GM19463 (cell line): Measurements from ENCODE around the gene VTN.
A peak's percentile ranks its signal among the peaks of the same experiment; 100 is the strongest.

ENCODE experiments used
- ATAC-seq: cut with Tn5 transposase; IDR thresholded peaks from one replicate; pipeline ENCODE4 v1.9.1; 2021; ENCODE audit warnings: mild to moderate bottlenecking, moderate library complexity; ENCODE audit not compliant: unreplicated experiment

VTN gene

DNA sequence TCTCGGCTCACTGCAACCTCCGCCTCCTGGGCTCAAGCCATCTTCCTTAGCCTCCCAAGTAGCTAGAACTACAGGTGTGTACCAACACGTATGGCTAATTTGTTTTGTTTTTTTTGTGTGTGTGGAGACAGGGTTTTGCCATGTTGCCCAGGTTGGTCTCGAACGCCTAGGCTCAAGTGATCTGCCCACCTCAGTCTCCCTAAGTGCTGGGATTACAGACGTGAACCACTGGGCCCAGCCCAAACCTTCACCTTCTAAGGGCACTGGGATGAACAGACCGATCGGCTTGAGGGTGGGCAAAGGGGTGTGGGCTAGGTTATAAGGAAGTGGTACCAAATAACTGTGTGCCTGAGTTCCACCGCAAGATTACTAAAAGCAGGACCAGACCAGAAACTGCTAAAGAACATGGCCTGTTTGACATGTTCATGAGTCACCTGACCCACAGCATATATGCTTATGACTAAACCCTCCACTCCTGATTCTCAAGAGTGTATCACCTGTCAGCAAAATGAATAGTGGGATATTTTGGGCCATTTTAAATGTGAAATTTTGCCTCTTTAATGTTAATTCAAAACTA lies 43.0 kb downstream of the VTN start:
- ATAC-seq: peak; percentile 72

DNA sequence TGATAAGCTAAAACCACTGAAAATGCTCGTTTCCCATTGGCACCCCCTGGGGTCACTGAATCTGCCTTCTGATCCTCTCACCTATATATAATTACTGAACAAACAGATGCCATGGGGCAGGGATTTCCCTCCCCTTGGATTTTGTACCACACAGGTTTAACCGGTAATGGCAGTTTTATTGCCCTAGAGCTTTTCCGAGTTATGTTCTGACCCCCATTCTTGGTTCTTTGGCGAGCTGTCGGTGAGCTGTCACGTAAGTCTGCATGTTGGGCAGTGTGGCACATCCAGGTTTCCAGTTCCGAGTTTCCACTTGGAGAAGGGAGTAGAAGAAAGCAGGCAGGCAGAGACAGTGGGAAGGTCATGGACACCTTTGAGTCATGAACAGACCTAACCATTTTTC lies 44.0 kb downstream of the VTN start:
- ATAC-seq: no peak

DNA sequence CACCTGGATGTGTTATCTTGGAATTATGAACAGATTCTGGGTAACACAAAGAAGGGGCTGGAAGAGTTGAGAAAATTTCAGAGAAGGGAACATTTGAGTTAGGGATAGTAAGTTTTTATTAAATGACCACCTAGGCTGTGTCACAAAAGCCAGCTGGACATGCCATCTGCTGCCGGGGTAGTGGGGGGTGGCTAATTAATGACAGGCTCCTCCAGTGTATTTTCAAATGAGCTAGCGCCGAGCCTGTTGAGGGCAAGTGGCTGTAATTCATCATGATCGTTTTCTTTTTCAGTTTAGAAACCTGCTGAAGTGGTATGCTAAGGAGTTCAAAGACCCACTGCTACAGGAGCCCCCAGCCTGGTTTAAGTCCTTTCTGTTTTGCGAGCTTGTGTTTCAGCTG lies 44.9 kb downstream of the VTN start:
- ATAC-seq: no peak

DNA sequence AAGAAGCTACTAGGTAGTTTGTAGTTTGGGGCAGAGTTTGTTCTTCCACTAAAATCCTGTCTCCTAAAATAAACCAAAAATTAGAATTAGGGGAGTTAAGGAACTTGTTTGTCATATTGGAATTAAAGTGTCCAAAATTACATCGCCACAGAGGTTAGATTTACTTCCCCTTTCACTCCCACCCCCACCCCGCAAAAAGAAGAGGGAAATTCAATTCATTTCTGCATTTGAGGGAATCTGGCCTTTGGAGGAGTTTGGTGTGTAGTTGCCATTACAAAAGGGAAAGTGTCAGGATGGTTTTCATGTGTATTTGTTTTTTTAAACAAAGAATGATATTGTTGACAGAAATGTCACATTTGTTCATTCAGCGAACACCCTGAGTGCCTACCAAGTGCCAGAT lies 45.3 kb downstream of the VTN start:
- no peak for ATAC-seq

DNA sequence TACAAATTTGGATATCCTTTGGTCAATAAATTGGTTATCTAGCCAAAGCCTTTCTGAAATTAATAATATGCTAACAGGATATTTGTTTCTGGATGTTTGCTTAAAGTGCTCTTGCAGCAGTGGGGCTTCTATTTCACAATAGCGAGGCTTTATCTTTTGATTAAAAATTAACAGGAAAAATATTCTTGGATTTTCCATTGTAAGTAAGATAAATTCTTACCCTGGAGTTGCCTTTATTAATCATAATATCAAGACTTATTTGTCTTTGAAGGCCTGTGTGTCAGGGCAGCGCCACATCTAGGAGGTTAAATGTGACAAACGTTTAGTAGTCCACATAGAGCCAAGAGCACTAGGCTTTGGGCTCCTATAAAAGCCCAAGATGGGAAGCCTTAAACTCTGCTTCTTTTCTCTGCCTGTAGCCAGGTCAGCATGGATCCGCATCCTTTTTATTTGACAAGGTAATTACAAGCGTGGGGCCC lies 45.8 kb downstream of the VTN start:
- no peak for ATAC-seq

DNA sequence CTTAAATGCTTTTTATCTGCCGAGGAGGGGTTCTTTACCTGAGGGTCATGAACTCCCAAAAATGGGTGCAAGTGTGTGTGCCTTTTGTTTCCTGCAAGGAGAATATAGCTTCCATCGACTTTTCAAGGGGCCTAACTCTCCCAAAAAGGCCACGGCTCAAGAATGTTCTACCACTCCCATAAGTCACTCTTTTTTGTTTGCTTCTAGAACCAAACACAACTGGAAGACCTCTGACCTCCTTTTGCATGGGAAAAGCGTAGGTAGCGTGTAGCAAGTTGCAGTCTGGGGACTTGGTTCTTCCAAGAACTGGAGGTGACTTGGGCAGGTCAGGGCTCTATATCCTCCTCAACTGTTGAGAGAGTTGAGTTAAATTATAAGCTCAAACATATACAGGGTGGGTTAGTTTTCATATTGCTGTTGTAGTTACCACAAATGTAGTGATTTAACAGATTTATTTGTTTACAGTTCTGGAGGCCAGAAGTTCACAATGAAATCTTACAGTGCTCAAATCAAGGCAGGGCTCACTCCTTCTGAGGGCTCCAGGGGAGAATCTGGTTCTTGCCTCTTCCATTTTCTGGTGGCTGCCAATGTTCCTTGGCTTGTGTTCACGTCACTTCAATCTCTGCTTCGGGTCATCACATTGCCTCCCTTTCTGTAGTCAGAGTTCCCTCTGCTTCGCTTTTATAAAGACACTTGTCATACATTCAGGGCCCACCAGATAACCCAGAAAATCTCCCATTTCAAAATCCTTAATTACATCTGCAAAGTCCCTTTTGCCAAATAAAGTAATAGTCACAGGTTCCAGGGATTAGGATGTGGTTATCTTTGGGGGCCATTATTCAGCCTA lies 49.7 kb downstream of the VTN start:
- no peak for ATAC-seq

DNA sequence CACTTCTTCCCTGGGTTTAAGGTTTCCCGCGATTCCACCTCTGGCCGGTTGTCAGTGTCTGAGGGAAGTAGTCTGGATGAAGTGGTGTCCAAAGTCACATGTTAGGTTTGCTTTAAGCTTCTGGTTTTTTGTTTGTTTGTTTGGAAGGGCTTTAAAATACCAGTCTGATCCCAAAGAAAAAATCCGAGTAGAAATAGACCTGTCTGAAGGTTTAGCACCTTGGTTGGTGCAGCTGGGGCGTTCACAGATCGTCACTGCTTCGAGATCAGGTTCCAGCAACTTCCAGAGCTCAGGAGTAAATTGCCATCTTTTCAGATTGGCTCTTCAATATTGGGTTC lies 50.5 kb downstream of the VTN start:
- ATAC-seq: no peak

DNA sequence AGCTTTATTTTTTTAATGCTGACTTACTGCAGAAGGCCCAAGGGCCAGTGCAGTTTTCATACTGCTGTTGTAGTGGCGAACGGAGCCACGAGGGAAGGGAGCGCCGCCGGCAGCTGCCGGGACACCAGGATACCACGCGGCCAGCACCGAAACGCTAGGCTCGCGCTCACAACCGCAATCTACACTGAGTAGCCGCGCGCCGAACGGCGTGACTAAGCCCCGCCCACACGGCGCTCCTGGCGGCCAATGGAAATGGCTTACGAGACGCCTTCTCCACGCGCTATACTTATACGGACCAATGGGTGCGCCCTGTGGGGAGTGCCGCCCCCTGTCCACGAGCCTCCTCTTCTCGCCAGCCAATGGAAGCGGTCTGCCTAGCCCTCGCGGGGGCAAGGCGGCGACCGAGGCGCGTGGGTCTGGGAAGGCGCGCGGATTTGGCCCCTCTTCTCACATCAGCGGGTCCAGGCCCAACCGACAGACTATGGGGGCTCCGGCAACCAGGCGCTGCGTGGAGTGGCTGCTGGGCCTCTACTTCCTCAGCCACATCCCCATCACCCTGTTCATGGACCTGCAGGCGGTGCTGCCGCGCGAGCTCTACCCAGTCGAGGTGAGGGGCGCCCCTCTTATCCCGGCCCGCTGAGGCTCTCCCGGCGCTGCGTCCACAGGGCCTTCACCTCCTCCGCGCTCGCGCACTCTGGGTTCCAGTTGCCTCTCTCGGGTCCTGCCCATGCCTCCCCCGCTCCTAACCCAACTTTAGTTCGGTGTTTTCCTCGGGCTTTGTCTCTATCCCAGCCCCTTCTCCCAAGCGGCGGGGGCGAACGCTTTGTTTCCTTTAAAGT lies 51.1 kb downstream of the VTN start, which contains the start of gene TMEM97:
Gene TMEM97 (plus strand): TSS at position 442 of the 839 bp plus-strand sequence. CDS start 40 bp downstream, at position 482.
- ATAC-seq: peak; percentile 94

DNA sequence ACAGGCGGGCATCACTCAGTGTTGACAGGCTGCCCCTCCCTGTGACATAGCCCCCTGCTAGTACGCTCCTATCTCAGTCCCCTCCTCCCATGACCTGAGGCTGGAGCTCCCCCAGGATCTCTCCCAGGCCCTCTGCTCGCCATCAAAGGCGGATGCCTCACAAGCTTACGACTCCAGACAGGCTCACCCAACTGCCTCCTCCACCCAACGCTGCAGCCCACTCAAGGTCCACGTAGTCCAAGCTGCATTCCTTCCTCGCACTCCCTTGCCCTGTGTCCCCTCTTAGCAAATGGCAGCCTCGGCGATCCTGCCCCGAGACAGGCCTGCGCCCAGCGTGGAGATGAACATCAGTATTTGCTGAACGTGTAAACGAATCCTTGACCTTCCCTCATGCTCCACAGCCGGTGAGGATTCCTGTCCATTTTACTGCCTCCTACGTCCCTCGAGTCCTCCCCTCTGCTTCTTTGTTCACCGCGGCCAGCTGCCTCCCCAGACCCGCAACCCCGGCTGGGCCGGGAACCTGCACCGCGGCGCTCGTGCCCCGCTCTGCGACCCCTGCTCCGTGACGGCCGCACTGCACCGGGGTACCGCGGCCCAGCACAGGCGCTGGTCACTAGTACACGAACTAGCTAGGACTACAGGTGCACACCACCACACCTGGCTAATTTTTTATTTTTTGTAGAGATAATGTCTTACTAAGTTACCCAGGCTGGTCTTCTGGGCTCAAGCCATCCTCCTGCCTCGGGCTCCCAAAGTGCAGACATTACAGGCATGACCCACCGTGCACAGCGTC lies 51.9 kb downstream of the VTN start:
- peak; percentile 8 for ATAC-seq
